ENCODE measurements around the gene DRD4.
A peak's percentile ranks its signal among the peaks of the same experiment; 100 is the strongest.

The DRD4 gene

DNA sequence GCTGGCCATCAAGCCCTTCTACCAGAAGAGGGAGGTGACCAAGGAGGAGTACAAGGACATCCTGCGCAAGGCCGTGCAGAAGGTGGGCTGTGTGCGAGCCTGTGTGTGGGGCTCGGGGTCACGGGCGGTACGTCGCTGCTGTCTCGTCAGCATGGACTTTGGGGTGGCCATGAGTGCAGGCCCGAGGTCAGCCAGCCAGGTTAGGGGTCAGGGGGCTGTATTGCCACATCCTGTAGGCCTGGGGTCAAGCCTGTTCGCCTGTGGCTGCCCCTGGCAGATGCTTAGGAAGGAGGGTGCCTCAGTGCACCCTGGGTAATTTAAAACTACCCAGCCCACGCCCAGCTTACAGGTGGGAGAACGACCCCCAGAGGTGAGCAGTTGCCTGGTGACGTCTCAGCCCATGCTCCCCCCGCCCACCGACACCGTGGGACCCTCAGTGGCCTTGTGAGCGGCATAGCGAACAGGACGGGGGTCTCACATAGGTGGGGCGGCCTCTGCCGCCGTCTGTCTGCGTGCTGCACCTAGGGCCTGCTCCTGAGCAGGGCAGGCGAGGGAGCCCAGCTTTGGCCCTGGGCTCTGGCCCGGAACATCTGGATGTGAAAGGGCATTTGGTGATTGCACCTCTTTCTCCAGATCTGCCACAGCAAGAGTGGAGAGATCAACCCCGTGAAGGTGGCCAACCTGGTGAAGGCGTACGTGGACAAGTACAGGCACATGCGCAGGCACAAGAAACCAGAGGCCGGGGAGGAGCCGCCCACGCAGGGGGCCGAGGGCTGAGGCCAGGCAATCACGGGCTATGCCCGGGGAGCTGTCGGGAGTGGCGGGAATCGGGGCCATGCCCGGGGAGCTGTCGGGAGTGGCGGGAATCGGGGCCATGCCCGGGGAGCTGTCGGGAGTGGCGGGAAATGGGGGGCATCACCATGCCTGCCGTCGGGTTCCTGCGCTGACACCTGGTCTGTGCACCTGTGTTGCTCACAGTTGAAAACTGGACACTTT lies 25.8 kb upstream of the DRD4 start:
- DNase-seq, result no peak

- DNase-seq, result no peak
Observed at GRCh38 chr11:612201-612960, 24.7 kb upstream of the DRD4 start.

DNA sequence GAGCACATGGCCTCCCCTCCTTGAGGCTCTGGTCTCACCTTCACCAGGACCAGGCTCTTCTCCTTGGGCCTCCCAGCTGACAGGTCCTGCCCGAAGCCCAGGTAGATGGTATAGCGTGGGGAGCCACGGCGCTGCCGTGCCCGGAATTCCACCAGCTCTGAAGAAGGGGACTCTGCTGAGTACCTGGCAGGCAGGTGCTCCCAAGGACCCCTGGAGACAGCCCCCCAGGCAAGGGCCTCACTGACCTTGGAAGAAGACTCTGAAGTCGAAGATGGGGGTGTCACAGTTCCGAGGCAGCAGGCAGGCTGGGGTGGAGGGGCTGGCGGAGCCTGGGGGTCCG lies 24.1 kb upstream of the DRD4 start:
- no peak for DNase-seq

- DNase-seq, result peak; percentile 60
Observed at GRCh38 chr11:613369-613968, 23.6 kb upstream of the DRD4 start.

DNA sequence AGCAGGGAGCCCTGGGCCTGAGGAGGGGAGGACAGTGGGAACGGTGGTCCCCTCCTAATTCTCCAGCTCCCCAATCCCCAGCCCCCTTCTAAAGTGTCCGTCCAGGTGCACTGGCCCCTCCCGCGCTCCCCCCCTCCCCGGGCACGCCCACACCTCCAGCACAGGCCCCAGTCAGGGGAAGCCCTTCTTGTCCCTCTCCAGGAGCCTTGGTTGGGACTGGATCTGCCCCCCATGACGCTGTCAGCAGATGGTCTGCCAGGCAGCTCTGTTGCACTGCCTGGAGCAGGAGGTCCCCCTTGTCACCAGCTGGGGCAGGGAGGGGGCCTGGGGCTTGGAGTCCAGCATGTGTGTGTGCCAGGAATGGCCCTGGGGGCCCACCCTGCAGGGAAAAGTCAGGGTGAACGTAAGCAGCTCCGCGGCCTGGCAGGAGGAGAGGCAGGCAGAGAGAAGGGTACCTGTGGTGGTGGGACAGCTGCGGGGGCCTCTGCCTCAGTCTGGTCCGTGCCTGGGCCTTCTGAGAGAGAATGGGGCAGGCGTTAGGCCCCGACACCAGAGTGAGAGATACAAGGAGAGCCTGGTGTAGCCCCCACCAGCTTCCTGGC lies 22.9 kb upstream of the DRD4 start:
- DNase-seq, result no peak

DNA sequence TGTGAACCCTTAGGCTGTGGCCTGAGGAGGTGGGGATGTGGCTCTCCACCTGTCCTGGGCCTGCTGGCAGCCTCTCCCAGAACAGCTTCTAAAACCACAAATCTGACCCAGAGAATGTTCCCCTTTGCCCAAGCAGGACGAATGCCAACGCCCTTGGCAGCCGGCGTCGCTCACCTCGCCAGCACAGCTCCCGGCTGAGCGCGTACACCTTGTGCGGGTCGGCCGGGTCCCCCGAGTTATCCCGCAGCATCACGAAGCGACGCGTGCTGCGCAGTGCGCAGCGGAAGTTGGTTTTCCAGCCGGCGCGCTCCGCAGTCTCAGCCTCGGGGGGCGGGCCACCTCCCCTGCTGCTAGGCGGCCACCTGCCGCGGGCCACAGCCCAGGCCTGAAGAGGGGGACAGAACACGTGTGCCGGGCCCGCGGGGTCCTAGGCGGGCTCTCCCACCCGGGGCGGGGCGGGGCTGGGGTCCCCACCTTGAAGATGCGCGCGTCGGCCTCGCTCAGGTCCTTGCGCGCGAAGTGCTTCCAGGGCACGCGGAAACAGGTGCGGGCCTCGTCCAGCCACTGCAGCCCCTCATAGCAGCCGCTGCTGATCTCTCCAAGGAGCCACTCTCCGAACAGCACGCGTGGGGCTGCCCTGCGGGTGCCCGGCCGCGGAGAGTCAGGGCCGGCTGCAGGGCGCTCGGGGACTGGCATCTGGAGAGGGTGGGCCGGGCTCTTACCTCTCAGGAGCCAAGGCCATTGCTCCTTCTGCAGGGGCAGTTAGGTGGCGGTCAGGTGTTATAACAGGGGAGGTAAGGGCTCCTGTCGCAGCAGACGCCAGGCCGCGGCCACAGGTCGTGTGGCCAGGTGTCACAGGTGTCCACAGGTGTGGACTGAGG lies 22.2 kb upstream of the DRD4 start:
- DNase-seq, result no peak

GRCh38 chr11:615504-616319 lies 21.4 kb upstream of the DRD4 start, which contains the start of gene IRF7:
Gene IRF7, minus strand, starts transcription at chr11:615950. Its CDS starts 586 bp downstream, at chr11:615364.
- DNase-seq, result peak; percentile 84

GRCh38 chr11:616320-617198 lies 20.5 kb upstream of the DRD4 start:
- no peak for DNase-seq

GRCh38 chr11:617199-617911 lies 19.7 kb upstream of the DRD4 start:
- DNase-seq, result no peak

GRCh38 chr11:617912-618682 lies 19.0 kb upstream of the DRD4 start:
- no peak for DNase-seq

DNA sequence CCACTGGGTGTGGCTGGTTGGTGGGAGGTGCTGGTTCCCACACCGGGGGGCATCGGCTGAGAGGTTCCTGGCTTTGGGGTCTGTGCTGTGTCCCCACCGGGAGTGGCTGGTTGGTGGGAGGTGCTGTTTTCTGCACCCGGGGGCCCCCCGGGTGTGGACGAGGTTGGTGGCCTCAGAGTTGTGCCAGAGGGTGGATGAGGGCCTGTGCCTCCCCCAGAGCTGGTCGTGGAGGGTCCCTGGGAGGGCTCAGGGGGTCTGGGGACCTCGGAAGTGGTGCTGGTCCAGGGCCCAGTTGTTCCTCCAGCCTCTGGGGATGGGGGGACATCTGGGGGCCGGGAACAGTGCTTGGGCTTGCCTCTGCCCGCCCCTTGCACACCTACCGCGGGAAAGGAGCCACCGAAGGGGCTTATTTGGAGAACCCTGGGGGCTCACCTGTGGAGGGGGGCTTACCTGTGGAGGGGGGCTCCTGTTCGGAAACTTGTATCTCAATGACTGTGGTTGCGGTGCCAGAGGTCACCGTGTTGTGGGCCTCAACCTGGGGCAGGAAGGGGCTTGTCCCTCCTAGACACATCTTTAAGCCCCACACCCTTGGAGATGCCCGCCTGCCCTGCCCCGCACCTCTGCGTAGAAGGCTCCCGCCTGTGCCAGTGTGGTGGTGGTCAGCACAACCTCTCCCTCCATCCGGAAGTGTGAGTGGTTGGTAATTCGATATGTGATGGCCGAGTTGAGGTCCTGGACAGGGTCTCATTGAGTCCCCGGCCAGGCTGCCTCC lies 18.0 kb upstream of the DRD4 start:
- no peak for DNase-seq

DNA sequence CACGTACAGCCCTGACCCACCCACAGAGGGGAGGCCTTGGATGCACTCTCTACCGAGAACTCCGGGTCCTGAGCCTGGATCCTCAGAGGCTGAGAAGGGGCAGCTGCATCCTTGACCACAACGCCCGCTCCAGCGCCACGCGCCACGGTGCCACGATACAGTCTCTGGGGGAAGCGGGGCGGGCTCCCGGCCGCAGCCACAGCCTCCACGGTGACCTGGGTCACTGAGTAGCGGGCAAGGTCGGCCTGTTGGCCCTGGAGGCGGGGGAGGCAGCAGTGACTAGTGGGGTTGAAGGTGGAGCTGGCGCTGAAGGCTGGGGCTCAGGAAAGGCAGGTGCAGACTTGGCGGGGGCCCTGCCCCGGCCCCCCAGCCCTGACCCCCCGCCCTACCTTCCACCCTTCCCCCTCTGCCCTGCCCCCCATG lies 17.4 kb upstream of the DRD4 start:
- no peak for DNase-seq

GRCh38 chr11:620201-620600 lies 16.9 kb upstream of the DRD4 start:
- no peak for DNase-seq

DNA sequence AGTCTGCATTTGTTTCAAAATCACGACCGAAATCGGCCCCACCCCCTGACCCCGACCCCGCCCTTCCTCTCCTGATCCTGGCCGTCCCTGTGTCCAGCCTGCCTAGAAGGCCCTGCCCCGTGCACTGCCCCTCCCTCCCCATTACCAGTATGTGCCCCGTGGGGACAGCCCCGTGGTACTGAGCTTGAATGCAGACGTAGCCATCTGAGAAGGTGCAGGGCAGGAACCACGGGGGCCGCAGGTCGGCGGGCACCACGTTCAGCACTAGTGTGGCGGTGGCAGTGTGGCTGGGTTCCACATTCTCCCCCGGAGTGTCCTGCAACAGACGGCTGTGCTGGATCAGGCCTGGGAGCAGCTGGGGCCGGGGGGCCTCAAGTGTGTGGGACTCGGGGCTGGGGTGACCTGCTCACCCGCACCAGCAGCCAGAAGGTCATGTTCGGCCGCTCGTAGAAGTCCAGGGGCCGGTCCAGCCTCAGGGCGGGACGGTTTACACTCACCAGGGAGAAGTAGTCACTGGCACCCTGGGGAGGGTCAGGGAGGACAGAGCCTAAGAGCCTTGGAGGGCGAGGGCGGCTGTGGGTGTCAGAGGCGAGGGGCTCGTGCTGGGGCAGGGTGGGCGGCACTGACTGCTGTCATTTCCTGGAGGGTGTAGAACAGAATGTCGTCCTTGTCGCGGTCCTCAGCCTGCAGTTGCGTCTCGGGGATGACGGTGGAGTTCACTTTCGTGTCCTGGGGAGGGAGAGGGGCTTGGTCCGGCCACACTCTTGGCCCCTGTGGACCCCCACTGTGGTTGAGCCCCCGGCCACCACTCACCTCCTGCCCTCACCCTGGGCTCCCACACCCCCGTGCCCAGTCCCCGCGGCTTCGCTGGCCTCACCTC lies 15.9 kb upstream of the DRD4 start:
- DNase-seq, result no peak

DNA sequence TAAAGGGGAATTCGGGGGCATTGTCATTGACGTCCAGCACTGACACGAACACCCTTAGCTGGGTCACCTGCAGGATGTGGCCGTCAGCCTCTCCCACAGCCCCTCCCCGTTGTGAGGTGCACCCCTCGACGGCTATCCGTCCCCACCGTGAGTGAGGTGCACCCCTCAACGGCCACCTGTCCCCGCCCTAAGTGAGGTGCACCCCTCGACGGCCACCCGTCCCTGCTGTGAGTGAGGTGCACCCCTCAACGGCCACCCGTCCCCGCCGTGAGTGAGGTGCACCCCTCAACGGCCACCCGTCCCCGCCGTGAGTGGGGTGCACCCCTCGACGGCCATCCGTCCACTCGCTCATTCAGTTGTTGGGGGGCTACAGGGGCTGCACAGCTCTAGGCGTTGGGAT lies 15.2 kb upstream of the DRD4 start:
- no peak for DNase-seq

GRCh38 chr11:623349-623869 lies 13.7 kb upstream of the DRD4 start:
- DNase-seq, result no peak
